GM12872 (cell line): Measurements from ENCODE around the gene MTG2.

ENCODE experiments used
- CTCF ChIP-seq: IDR thresholded peaks from 3 replicates; pipeline ENCODE4 v1.5.1; 2011; ENCODE audit warnings: low read depth, mild to moderate bottlenecking, low read length, moderate library complexity; ENCODE audit not compliant: insufficient read depth

Gene MTG2

GRCh38 chr20:62206388-62206775, 23.6 kb downstream of the MTG2 start:
- no peak for TF ChIP-seq CTCF

- no peak for TF ChIP-seq CTCF
Observed at GRCh38 chr20:62208061-62208794, 25.4 kb downstream of the MTG2 start.

- no peak for TF ChIP-seq CTCF
Observed at GRCh38 chr20:62208795-62209755, 26.2 kb downstream of the MTG2 start.

GRCh38 chr20:62209850-62210495, 27.1 kb downstream of the MTG2 start:
- TF ChIP-seq CTCF = no peak

- TF ChIP-seq CTCF = no peak
Observed at GRCh38 chr20:62210496-62210855, 27.6 kb downstream of the MTG2 start.

GRCh38 chr20:62211216-62211615, 28.4 kb downstream of the MTG2 start:
- TF ChIP-seq CTCF = no peak

- TF ChIP-seq CTCF = no peak
Observed at GRCh38 chr20:62211769-62212288, 29.0 kb downstream of the MTG2 start.
